LNCAP (cell line): ENCODE measurements around the gene CD22.

Source experiments
- TF ChIP-seq, protein P1 (sequence below): fragments of 450-650 bp; IDR thresholded peaks from 2 replicates; pipeline ENCODE4 v1.5.1; 2017; ENCODE audit warnings: mild to moderate bottlenecking

Gene CD22

DNA sequence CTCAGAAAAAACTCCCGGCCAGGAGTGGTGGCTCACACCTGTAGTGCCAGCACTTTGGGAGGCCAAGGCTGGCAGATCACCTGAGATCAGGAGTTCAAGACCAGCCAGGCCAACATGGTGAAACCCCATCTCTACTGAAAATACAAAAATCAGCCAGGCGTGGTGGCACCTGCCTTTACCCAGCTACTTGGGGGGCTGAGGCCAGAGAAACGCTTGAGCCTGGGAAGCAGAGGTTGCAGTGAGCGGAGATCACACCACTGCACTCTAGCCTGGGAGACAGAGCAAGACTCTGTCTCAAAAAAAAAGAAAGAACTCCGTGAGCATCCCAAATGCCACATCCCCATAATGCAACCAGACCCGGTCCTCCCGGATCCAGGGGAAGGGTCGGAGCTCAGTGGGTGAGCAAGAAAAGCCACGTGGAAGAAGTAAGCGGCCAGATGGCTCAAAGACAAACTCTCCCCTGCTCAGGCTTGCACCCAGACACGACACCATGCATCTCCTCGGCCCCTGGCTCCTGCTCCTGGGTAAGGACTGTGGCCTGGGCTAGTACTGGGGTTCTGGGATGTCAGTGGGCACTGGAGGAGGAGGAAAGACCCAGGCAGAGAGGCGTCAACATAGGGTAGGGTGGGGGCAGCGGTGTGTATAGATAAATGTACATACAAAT lies 2.7 kb downstream of the CD22 start:
- TF ChIP-seq, protein P1, sequence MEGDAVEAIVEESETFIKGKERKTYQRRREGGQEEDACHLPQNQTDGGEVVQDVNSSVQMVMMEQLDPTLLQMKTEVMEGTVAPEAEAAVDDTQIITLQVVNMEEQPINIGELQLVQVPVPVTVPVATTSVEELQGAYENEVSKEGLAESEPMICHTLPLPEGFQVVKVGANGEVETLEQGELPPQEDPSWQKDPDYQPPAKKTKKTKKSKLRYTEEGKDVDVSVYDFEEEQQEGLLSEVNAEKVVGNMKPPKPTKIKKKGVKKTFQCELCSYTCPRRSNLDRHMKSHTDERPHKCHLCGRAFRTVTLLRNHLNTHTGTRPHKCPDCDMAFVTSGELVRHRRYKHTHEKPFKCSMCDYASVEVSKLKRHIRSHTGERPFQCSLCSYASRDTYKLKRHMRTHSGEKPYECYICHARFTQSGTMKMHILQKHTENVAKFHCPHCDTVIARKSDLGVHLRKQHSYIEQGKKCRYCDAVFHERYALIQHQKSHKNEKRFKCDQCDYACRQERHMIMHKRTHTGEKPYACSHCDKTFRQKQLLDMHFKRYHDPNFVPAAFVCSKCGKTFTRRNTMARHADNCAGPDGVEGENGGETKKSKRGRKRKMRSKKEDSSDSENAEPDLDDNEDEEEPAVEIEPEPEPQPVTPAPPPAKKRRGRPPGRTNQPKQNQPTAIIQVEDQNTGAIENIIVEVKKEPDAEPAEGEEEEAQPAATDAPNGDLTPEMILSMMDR, result no peak

DNA sequence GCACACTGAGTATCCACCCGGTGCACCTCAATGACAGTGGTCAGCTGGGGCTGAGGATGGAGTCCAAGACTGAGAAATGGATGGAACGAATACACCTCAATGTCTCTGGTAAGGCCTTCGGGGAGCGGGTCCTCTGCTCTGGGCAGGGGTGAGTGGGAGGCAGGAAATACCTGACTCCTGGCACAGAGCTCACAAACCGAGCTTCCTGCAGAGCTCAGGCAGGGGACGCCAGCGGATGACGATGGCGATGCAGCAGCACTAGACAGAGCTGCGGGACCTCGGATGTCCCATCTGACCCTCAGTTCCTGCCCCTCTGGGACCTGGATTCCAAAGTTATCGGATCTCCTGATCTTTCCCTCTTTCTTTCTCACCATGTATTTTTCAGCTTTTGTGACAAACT lies 3.8 kb downstream of the CD22 start:
- TF ChIP-seq, protein P1, result no peak

DNA sequence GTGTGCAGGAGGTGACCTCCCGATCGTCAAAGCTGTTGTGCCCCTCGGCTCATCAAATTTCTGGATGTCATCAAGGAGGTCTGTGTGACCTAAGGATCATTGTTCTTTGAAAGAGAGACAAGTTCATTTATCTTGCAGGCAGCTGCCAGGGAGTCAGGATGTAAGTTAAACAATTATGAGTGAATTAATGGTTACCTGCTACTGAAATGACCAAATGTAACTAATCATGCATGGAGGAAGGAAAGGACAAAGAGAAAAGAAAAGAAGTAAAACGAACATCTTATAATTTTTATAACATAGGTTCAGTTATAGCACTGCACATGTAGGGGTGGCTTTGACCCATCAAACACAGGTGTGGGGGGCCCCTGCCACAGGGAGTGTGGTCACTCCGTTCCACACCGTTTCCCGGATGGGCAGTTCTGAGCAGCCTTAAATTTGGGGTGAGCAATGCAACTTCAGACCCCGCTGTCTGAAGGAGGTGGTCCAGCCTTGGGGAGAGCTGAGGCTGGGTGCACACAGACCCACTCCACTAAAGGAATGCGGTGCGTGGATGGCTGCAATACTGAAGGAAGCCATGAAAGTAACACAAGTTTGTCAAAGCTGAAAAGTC lies 5.3 kb downstream of the CD22 start:
- TF ChIP-seq, protein P1, result no peak

DNA sequence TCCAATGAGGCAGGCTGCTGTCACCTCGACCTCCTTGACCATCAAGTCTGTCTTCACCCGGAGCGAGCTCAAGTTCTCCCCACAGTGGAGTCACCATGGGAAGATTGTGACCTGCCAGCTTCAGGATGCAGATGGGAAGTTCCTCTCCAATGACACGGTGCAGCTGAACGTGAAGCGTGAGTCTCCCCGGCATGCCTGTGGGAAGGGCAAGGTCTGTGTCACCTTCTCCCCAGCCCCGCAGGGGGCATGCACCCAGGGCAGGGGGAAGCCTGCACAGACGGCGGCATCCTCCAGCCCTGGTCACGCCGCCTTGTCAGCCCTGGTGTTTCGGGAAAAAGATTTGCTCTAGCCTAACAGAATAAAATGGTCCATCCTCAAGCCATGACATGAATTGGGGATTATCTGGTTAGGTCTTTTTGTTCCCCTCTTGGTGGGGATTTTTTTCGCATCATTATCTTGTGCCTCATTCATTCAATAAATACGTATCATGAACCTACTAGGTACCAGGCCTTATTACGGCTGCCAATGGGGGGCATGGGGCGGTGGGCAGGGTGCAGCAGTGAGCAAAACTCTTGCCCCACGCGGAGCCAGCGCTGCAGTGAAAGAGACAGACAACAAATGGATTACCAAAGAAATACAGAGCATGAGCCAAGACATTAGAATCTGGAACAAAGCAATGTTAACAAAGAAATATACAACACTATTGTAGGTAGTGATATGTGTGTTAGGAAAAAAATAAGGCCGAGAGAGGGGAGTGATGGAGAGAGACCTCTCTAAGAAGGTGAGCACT lies 7.4 kb downstream of the CD22 start:
- TF ChIP-seq, protein P1, result no peak

DNA sequence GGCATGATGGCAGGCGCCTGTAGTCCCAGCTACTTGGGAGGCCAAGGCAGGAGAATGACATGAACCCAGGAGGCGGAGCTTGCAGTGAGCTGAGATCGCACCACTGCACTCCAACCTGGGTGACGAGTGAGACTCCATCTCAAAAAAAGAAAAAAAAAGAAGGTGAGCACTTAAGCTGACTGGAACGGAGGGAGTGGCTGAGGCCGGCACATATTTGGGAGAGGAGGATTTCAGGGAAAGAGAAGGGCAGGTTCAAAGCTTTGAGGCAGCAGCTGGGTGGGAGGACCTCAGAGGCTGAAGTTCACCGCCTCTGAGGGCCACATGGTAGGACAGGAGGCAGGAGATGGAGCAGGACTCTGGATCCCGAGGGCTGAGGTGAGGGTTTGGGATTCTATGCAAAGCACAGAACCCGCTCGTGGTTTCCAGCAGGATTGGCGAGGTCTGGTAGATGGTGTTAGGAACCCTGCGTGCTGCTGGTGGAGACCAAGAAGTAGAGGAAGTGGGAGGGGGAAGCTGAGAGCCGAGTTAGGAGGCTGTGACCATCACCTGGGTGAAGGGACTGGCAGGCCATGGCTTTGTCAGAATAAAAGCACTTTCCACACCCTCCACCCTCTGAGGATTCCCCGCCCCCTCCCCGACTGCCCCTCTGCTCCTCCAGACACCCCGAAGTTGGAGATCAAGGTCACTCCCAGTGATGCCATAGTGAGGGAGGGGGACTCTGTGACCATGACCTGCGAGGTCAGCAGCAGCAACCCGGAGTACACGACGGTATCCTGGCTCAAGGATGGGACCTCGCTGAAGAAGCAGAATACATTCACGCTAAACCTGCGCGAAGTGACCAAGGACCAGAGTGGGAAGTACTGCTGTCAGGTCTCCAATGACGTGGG lies 8.4 kb downstream of the CD22 start:
- TF ChIP-seq, protein P1, result no peak

DNA sequence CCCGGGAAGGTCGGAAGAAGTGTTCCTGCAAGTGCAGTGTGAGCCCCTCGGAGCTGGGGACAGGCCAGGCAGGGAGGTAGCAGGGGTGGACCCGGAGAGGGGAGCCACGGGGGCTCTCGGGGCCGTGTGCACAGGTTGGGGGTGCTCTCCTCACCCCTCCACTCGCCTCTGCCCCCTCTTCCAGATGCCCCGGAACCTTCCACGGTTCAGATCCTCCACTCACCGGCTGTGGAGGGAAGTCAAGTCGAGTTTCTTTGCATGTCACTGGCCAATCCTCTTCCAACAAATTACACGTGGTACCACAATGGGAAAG lies 9.0 kb downstream of the CD22 start:
- TF ChIP-seq, protein P1, result no peak

DNA sequence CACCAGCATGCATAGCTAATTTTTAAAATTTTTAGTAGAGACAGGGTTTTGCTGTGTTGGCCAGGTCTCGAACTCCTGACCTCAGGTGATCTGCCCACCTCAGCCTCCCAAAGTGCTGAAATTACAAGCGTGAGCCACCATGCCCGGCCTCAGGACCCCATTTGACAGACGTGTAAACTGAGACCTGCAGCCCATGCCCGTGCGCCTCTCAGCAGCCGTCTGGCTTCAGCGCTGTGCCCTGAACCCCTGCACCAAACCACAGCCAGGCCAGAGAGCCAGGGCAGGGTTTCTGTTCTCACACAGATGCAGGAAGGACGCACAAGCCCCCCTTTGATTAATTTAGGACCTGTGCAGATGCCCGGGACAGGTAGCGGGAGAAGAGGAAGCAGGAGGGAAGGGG lies 11.4 kb downstream of the CD22 start:
- TF ChIP-seq, protein P1, result no peak
